Activated CD8-positive, alpha-beta memory T cell treated with anti-CD3 and anti-CD28 coated beads, Interleukin-2, amount 10 ng/mL, durations not matched to agents 7 days and 5 days (primary cell): ENCODE data around the gene SOX13. TPM values are rescaled to one million over a fixed set of nuclear protein-coding genes. Genes with fewer than 3 reads are reported as not detected.

Experiments
- ATAC-seq: fragments of 150-1000 bp; cut with Tn5 transposase; one replicate; pipeline ENCODE4 v1.10.0; 2021; ENCODE audit warnings: moderate library complexity
- CTCF ChIA-PET: fragments of 350-600 bp; sonication (Branson Sonifier 250); formaldehyde crosslinking; loops from one replicate; lab custom pipeline; 2021; ENCODE audit warnings: antibody characterized with exemption; lab: Charles Lee
- DNase-seq: peaks from one replicate; pipeline ENCODE4 v3.0.0-alpha.2; 2020
- H3K27ac Mint-ChIP-seq: one replicate; pipeline ENCODE4 v1.8.0; 2021; ENCODE audit warnings: mild to moderate bottlenecking, mixed read lengths
- H3K27me3 Mint-ChIP-seq: one replicate; pipeline ENCODE4 v1.8.0; 2021; ENCODE audit warnings: mixed read lengths
- H3K36me3 Mint-ChIP-seq: one replicate; pipeline ENCODE4 v1.8.0; 2021; ENCODE audit warnings: mild to moderate bottlenecking, mixed read lengths
- H3K4me1 Mint-ChIP-seq: one replicate; pipeline ENCODE4 v1.8.0; 2021; ENCODE audit warnings: mixed read lengths
- H3K4me3 Mint-ChIP-seq: one replicate; pipeline ENCODE4 v1.8.0; 2021; ENCODE audit warnings: mild to moderate bottlenecking, moderate library complexity, mixed read lengths
- H3K9me3 Mint-ChIP-seq: one replicate; pipeline ENCODE4 v1.8.0; 2022; ENCODE audit warnings: low read depth, mixed read lengths
- total RNA-seq, 2 experiments: library from RNA; stranded (reverse); gene quantifications; one replicate each; pipeline ENCODE4 v1.2.3, GENCODE V29; 2021

SOX13 gene
- total RNA-seq, 2 experiments from 2014 or later: 1.0 to 1.9 TPM

DNA sequence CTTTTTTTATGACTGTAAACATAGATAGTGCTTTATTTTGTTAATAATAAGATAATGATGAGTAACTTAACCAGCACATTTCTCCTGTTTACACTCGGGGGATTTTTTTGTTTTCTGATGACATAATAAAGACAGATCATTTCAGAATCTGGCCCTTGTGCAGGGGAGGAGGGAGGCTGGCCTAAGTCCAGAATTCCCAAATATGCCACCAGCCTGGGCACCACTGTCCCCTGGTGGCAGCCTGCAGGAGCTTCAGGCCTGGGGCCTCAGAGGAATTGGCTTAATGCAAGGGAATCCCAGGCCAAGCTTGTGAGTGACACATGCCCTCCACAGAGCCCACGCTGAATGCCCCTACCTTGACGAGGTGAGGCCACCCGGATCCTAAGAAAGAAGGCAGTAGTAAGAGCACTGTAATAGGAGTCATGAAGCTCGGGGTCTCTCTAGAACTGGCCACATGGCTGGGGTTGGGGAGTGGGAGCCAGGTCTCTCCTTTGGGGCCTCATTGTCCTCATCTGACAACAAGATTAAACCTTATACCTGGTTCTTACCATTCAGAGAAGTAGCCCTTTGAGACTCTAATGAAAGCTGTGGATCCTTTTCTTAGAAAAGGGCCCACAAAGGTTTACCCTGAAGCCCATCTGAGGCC lies 54.8 kb downstream of the SOX13 start:
- CTCF ChIA-PET: interaction anchor here (1.3 to 6.3 kb wide), 10 partner anchors 14 to 534 kb away, joined by 3 to 95 read pairs (median 11); partner anchors contain the start of genes REN and SNRPE
- H3K27me3 Mint-ChIP-seq: no peaks in the 10 kb centered on the region
- H3K36me3 Mint-ChIP-seq: no peaks in the 10 kb centered on the region
- no peak overlapping the region for H3K27ac Mint-ChIP-seq
- ATAC-seq (no peak), DNase-seq (no peak)
- no peak overlapping the region for H3K4me3 Mint-ChIP-seq
- peaks cover 3% of the 10 kb centered on the region for H3K4me1 Mint-ChIP-seq
- H3K9me3 Mint-ChIP-seq: no peaks in the 10 kb centered on the region

DNA sequence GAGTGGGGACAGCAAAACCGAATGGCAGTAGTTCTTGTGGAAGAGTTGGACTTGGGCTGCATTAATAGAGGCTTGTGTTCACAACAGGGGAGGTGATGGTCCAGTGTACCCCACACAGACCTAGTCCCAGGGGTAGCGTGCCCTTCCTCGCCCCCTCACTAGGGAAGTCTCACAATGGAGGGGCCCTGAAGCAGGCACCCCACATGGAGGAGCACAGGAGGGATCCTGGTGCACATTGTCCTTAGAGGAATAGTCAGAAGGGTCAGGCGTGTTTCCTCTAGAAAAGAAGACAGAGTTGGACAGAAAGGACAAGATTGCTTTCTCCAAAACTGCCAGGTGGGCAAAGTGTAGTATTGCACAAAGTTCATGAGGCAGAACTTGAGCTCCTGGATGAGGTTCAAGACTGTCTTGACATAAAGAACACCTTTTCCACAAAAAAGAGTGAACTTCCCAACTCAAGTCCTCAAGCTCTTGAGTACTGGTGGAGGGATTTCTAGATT lies 55.6 kb downstream of the SOX13 start:
- H3K4me1 Mint-ChIP-seq: peaks cover 3% of the 10 kb centered on the region
- no peaks in the 10 kb centered on the region for H3K36me3 Mint-ChIP-seq
- H3K27ac Mint-ChIP-seq: no peak overlapping the region
- H3K27me3 Mint-ChIP-seq: no peaks in the 10 kb centered on the region
- DNase-seq: no peak
- peak; percentile 10 for ATAC-seq
- CTCF ChIA-PET: interaction anchor here (0.7 to 6.3 kb wide), 33 partner anchors 8 to 623 kb away, joined by 3 to 95 read pairs (median 5); partner anchors contain the start of genes LAX1, REN and SNRPE
- H3K9me3 Mint-ChIP-seq: no peaks in the 10 kb centered on the region
- no peak overlapping the region for H3K4me3 Mint-ChIP-seq

DNA sequence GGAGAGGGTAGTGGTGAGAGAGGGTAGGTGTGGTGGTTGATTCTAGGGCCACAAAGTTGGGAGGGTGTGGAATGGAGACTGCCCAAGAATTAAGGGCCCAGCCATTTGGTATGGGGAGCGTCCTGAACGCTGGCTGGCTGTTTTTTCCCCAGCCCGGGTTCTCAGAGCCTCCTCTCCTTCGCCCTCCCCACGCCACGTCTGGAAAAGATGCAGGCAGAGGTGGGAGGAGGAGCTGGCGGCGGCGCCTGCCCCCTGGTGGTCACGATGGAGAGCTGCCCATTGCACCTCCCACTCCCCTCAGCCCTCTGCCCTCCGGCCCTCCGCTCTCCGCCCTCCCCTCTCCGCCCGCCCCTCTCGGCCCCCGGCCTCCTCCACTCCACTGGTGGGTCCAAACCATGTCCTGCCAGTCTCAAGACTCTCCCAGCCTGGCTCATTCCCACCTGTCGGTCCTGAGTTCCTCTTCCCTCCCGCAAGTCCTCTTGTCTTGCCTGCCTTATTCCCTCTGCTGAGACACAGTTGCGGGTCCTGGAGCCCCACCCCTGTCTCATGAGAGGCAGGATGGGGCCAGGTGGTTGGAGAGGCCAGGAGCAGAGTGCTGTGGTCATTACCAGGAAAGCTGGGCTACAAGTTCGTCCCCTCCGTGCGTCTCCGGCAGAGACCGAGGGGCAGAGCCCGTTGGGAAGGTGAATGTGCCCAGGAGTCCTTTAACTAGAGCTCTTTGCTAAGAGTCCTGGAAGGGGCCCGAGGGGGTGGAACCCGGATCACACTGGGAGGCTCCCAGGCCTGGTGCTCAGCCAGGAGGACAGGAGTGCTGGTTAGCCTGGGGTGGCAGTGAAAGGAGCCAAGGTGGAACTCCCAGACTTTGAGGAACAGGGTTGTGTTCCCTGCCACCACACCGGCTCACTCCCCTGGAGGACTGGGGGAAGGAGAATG lies 56.3 kb downstream of the SOX13 start:
- DNase-seq (peak; percentile 65), ATAC-seq (peak; percentile 88)
- no peak overlapping the region for H3K27ac Mint-ChIP-seq
- H3K4me1 Mint-ChIP-seq: peaks cover 3% of the 10 kb centered on the region
- no peaks in the 10 kb centered on the region for H3K36me3 Mint-ChIP-seq
- no peaks in the 10 kb centered on the region for H3K27me3 Mint-ChIP-seq
- H3K4me3 Mint-ChIP-seq: no peak overlapping the region
- no peaks in the 10 kb centered on the region for H3K9me3 Mint-ChIP-seq
- CTCF ChIA-PET: interaction anchor here (0.7 to 6.3 kb wide), 37 partner anchors 9 to 624 kb away, joined by 3 to 95 read pairs (median 4); partner anchors contain the start of genes LAX1, REN and SNRPE

DNA sequence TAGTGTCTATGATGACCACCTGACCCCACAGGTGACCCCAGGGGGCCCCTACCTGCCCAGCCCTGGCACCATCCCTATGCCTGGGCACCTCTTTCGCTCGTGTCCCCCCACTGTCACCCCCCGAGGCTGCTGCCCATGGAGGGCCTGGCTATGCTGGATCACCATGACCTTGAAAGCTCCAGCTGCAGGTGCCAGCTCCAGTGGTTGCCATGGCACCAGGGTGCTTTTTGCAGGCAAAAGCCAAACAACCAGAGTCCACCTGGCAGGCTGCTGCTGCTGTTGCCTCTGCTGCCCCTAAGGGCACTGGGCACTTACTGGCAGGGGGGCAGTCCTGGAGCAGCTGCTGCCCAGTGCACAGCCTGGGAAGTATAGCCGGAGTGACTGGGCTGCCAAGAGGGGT lies 57.3 kb downstream of the SOX13 start:
- Mint-ChIP-seq H3K27ac (no peak overlapping the region), H3K4me3 (no peak overlapping the region), H3K36me3 (no peaks in the 10 kb centered on the region), H3K27me3 (no peaks in the 10 kb centered on the region), H3K4me1 (peaks cover 3% of the 10 kb centered on the region), H3K9me3 (no peaks in the 10 kb centered on the region)
- CTCF ChIA-PET: interaction anchor here (0.9 to 6.3 kb wide), 6 partner anchors 10 to 271 kb away, joined by 3 to 95 read pairs (median 18); partner anchors contain the start of gene SNRPE
- DNase-seq (no peak), ATAC-seq (no peak)

DNA sequence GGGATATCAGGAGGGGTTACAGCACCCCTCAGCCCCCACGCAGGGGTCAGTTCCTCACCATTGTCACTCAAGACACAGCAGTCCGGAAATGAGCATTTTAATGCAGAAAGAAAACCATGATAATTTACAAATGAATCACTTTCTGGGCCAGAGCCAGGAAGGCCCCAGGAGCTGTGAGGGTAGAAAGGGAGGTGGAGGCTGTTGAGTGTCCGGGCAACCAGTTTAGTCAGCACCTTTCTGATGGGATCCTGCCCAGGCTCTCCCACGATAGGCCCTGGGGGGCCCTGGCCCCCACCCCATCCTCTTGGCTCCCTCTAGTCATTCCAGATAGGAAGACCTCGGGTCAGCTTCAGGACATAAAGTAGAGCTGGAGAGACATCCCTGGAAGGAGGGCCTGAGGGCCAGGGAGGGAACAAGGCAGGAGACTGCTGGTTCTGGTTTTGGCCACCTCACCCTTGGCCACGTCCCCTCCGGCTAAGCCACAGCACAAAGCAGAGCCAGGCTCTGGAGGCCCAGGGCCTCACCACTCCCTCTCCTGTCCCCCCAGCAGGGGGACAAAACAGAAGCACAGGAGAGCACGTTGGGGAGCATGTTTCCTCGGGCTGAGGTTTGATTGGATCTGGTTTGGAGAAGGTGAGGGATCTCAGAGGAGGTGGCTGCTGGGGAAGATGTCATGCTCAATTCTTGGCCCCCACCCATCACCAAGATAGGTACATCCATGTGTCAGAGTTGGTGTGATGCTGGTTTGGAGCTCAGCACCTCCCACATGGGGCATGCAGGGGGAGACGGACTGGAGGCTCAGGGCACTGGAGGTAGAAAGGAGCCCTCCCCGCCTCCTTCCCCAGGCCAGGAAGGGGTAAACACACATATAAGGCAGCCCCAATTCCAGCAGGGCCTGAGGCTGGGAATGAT lies 58.3 kb downstream of the SOX13 start:
- ATAC-seq: no peak
- Mint-ChIP-seq H3K36me3 (no peaks in the 10 kb centered on the region), H3K4me1 (peaks cover 3% of the 10 kb centered on the region), H3K9me3 (no peaks in the 10 kb centered on the region), H3K27ac (no peak overlapping the region), H3K27me3 (no peaks in the 10 kb centered on the region), H3K4me3 (no peak overlapping the region)
- CTCF ChIA-PET: interaction anchor here (1.0 to 6.3 kb wide), 4 partner anchors 9 to 272 kb away, joined by 3 to 95 read pairs (median 53); partner anchors contain the start of gene SNRPE
- no peak for DNase-seq

DNA sequence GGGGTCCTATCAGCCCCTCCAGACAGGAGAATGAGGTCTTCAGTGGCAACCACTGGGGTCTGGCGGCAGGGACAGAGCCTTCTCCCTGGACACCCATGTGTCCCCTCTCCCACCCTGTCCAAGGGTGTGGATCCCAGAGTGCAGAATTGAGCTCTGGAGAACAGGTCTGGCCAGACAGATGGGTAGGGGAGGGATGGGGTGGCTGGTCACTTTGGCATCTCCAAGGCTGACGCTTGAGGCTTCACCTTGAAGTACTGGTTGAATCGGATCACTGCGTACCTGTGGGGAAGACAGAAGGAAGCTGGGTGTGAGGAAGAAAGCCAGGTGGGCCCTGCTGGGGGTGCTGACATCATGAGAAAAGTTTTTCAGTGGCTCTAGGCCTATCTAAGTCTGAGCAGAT lies 59.1 kb downstream of the SOX13 start:
- Mint-ChIP-seq H3K27me3 (no peaks in the 10 kb centered on the region), H3K36me3 (no peaks in the 10 kb centered on the region), H3K4me1 (peaks cover 3% of the 10 kb centered on the region), H3K9me3 (no peaks in the 10 kb centered on the region), H3K4me3 (no peak overlapping the region), H3K27ac (no peak overlapping the region)
- DNase-seq: no peak
- no peak for ATAC-seq
- CTCF ChIA-PET: interaction anchor here (6.3 kb wide), 1 partner anchor 273 kb away, joined by 95 read pairs; the partner anchor contains the start of gene SNRPE

DNA sequence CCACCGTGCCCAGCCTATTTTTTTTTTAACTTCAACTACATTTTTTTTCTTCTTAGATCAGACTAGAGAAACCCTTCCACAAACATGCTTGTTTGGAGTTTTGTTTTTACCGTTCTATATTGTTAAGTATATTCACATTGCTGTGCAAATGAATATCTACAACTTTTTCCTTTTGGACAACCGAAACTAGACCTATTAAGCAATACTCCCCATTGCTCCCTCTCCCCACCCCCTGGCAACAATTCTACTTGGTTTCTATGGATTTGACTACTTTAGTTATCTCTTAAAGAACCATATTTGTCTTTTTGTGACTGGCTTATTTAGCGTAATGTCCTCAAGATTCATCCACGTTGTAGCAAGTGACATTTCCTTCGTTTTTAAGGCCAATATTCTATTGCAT lies 59.8 kb downstream of the SOX13 start:
- Mint-ChIP-seq H3K4me1 (peaks cover 3% of the 10 kb centered on the region), H3K9me3 (no peaks in the 10 kb centered on the region), H3K36me3 (no peaks in the 10 kb centered on the region), H3K4me3 (no peak overlapping the region), H3K27ac (no peak overlapping the region), H3K27me3 (no peaks in the 10 kb centered on the region)
- no peak for DNase-seq
- no peak for ATAC-seq
- CTCF ChIA-PET: no interaction called here

DNA sequence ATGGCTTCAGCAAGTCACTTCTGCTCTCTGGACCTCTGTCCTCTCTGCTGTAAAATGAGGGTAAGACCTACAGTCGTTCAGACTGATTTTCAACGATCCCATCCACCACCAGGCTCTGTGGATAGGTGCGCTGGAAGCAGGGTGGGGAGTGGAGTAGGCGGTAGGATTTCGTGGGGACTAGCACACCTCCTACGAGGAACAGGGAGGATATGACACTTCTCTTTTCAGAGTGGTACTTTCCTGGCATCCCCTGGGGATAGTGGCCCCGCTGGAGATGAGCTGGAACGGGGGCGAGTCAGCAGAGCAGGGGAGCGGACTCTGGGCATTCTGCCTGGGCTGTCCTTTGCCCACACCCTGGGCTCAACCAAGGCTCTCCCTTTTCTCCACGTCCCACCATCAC lies 61.2 kb downstream of the SOX13 start:
- no peaks in the 10 kb centered on the region for H3K4me1 Mint-ChIP-seq
- no peak overlapping the region for H3K4me3 Mint-ChIP-seq
- CTCF ChIA-PET: interaction anchor here (1.7 kb wide), 1 partner anchor 10 kb away, joined by 3 read pairs; no protein-coding TSS in a partner anchor

DNA sequence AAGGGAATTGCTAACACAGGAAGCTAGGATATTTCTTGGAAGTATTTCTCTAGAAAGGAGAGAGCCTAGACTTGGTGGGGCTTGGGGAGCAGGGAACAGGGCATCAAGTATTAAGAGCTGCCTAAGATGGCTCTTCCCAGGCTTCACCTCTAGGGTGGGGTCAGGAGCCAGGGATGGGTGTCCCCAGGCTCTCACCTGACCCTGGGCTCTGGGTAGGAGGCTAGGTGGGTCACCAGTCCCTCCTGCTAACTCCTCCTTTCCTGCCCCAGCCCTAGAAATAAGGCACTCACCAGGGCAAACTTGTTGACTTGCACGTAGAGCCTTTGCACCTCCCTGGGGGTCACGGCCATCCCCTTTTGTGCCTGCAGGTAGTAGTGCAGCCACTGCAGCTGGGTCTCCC lies 63.9 kb downstream of the SOX13 start:
- H3K27me3 Mint-ChIP-seq: peaks cover 3% of the 10 kb centered on the region
- no peaks in the 10 kb centered on the region for H3K9me3 Mint-ChIP-seq
- DNase-seq (no peak), ATAC-seq (no peak)
- H3K4me1 Mint-ChIP-seq: no peaks in the 10 kb centered on the region
- no peak overlapping the region for H3K4me3 Mint-ChIP-seq
- no peaks in the 10 kb centered on the region for H3K36me3 Mint-ChIP-seq
- CTCF ChIA-PET: no interaction called here
- H3K27ac Mint-ChIP-seq: no peak overlapping the region

More for the DNA sequence above, 61.2 kb downstream of the SOX13 start:
- no peaks in the 10 kb centered on the region for H3K36me3 Mint-ChIP-seq
- H3K27me3 Mint-ChIP-seq: peaks cover 3% of the 10 kb centered on the region
- H3K9me3 Mint-ChIP-seq: no peaks in the 10 kb centered on the region
- ATAC-seq (no peak), DNase-seq (no peak)
- no peak overlapping the region for H3K27ac Mint-ChIP-seq

DNA sequence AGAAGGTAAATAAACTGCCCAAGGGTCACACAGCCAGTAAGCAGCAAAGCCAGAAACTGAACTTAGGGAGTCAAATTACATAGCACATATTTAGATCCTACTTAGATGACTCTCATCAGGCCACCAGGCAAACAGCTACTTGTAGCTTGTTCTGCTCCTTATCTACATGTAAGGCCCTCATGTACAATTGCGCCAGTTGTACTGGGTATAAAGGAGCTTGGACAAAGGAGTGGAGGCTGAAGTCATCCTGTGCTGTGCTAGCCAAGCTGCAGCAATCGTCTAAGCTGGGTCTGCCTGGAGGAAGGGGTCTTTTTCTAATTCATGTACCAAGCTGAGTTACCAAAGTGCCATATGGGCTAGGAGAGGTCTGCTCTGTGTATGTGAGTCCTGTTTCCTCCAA lies 66.2 kb downstream of the SOX13 start:
- no peaks in the 10 kb centered on the region for H3K9me3 Mint-ChIP-seq
- DNase-seq: no peak
- H3K27ac Mint-ChIP-seq: no peak overlapping the region
- no peaks in the 10 kb centered on the region for H3K36me3 Mint-ChIP-seq
- CTCF ChIA-PET: interaction anchor here (5.3 kb wide), 1 partner anchor 9 kb away, joined by 31 read pairs; no protein-coding TSS in a partner anchor
- H3K4me3 Mint-ChIP-seq: no peak overlapping the region
- peaks cover 3% of the 10 kb centered on the region for H3K27me3 Mint-ChIP-seq
- ATAC-seq: no peak
- H3K4me1 Mint-ChIP-seq: no peaks in the 10 kb centered on the region

DNA sequence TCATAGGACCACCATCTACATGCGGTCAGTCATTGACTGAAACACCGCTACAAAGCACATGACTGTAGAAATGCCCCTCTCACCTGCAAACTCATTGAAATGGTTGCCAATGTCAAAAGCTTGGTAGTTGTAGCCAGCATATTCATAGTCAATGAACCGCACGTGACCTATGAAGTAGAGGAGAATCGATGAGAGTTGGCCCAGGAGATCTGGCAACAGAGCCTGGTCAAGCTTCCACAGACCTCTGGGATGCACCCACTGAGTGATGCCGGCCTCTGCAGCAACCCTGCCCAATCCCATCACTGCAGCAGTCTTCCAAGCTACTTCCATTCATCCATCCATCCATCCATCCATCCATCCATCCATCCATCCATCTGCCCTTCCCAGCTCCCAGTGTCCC lies 67.0 kb downstream of the SOX13 start:
- DNase-seq (no peak), ATAC-seq (no peak)
- Mint-ChIP-seq H3K4me1 (no peaks in the 10 kb centered on the region), H3K4me3 (no peak overlapping the region), H3K27ac (no peak overlapping the region), H3K27me3 (peaks cover 3% of the 10 kb centered on the region), H3K36me3 (no peaks in the 10 kb centered on the region), H3K9me3 (no peaks in the 10 kb centered on the region)
- CTCF ChIA-PET: interaction anchor here (5.3 kb wide), 1 partner anchor 10 kb away, joined by 31 read pairs; no protein-coding TSS in a partner anchor

DNA sequence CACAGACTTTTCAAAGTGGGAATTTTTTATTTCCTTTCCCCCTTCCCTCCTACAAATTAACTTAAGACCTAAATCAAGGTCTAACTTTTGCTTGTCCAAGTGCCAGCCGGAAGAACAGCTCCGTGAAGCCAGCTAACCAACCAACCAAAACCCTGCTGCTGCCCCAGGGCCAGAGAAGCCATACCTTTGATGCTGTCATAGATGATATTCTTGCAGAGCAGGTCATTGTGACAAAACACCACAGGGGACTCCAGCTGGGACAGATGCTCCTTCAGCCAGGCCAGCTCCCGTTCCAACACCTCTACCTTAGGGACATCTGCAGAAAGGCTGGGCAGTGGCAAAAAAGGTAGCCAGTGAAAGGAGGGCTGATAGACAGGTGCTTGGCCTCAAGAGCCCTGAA lies 68.2 kb downstream of the SOX13 start:
- CTCF ChIA-PET: interaction anchor here (1.2 to 5.3 kb wide), 2 partner anchors 11 to 222 kb away, joined by 3 to 31 read pairs; no protein-coding TSS in a partner anchor
- Mint-ChIP-seq H3K27ac (no peak overlapping the region), H3K36me3 (no peaks in the 10 kb centered on the region), H3K4me1 (no peaks in the 10 kb centered on the region), H3K9me3 (no peaks in the 10 kb centered on the region), H3K27me3 (peaks cover 3% of the 10 kb centered on the region), H3K4me3 (no peak overlapping the region)
- DNase-seq (no peak), ATAC-seq (no peak)
